ENCODE data around the gene ARHGAP11A.

GRCh38 chr15:32685576-32685975 is 70.3 kb downstream of the ARHGAP11A start:
- TF ChIP-seq EZH2 (IDR thresholded peaks at IDR 0.05; ENCODE audit: borderline replicate concordance, low read length) (no peak), CTCF (IDR thresholded peaks at IDR 0.05; ENCODE audit: low read length) (no peak)
